HG03342 (cell line): ENCODE results near the gene DHX40.
"Not testable (repeated sequence)": the region's sequence is repeated elsewhere in the genome, so short reads cannot be mapped to it uniquely, and the experiment has no call there.

Source experiments
- ATAC-seq: cut with Tn5 transposase; IDR thresholded peaks from one replicate; pipeline ENCODE4 v1.9.1; 2021; ENCODE audit warnings: mild to moderate bottlenecking, moderate library complexity; ENCODE audit not compliant: unreplicated experiment

The DHX40 gene

DNA sequence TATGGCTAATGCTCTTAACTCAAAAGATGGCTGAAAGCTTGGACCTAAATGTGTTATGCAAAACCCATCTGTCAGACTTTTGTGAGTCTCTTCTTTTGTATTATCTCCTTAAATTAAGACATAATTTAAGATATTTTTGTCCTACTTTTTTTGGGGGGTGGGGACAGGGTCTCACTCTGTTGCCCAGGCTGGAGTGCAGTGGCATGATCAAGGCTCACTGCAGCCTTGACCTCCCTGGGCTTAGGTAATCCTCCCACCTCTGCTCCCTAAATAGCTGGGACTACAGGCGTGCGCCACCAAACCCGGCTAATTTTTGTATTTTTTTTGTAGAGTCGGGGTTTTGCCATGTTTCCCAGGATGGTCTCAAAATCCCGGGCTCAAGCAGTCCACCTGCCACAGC is 61.3 kb downstream of the DHX40 start:
- no peak for ATAC-seq

GRCh38 chr17:59627274-59627673 is 61.9 kb downstream of the DHX40 start:
- no peak for ATAC-seq

DNA sequence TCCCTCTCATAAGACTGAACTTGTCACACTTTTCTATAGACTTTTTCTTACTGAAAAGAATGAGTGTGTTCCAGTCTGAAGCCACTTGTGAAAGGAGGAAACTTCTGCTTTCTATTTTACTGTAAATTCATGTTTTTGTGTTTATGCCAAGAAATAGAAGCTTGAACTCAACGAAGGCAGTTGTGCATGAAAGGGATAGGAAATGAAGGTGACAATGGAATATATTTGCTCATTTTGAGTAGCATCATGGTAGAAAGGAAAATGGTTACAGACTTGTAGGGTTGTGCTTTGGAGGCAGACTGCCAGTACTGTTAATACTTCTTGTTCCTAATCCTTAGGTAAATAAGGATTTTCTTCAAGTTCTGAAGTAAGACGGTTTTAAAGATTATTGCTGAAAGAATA is 62.4 kb downstream of the DHX40 start:
- no peak for ATAC-seq

GRCh38 chr17:59629174-59629573 is 63.8 kb downstream of the DHX40 start:
- no peak for ATAC-seq

DNA sequence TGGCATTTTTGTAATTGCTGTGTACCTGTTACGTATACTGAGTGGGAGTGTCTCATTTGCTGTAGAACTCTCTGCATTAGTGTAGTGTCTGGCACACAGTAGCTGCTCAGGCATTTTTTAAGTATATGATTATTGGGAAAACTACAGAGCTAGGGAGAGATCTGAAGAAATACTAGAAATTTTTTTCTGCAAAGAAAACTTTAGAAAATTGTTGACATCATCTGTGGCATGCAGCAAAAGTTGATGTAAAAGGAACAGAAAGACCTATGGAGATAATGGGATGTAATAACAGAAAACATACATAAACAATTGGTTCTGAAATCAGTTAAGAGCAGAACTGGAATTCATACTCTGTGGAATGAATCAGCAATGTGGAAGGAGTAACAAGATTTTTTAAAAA is 65.9 kb downstream of the DHX40 start:
- ATAC-seq = no peak

DNA sequence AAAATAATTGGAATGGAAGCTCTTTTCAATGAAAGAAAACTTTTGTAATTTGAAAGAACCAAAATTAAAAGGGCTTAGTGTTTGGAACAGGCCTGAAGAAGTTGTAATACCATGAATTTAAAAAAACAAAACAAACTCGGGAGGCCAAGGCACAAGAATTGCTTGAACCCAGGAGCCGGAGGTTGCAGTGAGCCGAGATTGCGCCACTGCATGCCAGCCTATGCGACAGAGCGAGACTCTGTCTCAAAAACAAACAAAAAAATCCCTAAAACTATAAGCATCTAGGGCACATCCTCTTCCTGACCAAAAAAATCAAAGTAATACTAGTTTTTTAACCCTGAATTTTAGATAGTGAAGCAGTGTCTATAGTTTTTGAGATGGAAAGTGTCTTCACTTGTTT is 67.0 kb downstream of the DHX40 start:
- no peak for ATAC-seq

GRCh38 chr17:59633658-59634359 is 68.4 kb downstream of the DHX40 start:
- no peak for ATAC-seq

DNA sequence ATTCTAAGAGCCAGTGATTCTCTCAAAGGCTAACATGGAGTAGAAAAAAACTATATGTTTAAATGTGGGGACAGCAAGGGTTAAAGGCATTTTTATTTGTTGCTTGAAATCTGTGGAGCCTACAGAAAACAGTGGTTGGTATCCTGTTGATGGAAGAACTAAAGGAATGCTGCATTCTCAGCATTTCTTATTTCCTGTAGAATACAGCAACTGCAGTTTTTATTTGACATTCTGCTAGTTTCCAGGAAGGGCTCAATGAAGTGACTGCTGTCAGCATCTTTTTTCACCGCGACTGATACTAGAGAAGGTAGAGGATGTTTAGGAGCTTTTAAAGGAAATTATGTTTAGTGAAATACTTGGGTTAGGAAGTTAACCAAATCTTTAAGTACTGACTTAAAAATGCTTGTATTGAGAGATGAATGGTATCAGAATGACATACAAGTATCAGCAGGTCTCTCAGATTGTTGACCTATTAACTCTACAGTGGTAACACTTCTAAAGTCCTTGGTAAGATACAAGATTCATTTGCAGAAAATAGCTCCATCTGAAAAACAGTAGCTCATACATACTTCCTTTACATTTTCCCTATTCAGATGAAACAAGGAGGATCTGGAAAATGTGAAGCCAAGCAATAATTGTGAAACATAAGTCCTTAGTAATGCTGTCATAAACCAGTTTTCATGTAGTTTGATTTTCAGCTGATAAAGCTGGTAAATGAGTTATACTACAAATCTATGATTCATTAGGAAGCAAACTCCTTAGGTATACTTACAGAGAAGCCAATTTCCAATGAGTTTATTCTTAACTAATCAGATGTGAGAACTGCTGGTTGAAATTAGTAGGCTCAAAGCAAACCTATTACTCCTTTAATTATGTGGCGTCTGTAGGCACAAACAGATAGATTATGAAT is 69.5 kb downstream of the DHX40 start:
- no peak for ATAC-seq

- no peak for ATAC-seq
Measured at GRCh38 chr17:59637611-59638310, 72.4 kb downstream of the DHX40 start.

DNA sequence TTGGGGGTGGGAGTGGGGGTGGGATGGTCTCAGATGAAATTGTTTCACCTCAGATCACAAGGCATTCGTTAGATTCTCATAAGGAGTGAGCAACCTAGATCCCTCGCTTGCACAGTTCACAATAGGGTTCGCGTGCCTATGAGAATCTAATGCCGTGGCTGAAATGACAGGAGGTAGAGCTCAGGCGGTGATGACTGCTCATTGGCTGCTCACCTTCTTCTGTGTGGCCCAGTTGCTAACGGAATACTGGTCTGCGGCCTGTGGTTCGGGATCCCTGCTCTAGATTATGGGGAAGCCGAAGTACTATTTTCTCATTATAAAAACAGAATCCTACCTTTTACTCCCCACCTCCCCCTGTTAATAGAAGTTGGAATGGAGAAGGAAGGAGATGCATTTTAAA is 73.1 kb downstream of the DHX40 start:
- ATAC-seq = no peak

DNA sequence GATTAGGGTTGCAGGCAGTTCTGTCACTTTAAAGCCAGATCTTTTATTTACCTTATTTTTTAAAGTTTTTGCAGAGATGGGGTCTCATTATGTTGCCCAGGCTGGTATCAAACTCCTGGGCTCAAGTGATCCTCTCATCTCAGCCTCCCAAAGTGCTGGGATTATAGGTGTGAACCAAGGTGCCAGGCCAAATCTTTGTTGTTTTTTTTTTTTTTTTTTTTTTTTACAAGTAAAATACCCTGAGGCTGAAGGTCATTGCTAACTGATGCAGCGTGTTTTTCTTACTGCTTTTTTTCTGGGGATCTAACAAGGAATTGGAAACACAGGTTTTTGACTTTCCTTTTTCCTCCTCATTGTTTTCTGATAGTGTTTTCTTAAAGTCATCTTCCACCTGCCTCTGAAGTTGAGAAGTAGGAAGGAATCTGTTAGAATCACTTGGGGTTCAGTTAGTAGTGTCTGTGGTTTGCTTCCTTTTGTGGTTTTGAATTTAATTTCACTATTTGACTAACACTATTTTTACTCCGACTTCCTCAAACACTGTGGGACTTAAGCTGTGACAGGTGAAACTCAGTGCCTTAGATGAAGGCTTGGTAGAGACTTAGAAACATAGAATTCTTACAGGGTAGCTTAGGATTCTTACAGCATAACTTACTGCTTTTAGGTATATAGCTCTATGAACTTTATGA is 76.5 kb downstream of the DHX40 start:
- peak; percentile 88 for ATAC-seq

DNA sequence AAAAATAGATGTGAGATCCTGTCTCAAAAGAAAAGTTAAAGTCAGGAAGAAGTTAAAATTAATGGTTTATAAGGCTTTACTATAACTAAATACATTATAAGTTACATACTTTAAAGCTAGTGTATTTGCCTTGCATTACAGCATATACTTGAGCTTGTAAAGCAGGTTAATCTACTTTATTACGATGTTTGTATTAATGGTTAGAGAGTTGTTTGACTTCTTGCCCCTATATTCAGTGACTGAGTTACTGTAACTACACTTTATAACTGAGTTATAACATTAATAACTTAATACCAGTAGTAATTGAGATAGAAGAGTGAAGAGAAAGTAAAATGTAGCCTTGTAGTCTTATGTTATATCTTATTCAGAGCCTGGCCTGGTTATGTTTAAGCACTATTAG is 77.2 kb downstream of the DHX40 start:
- ATAC-seq = no peak

- no peak for ATAC-seq
Measured at GRCh38 chr17:59643159-59644140, 78.0 kb downstream of the DHX40 start.

DNA sequence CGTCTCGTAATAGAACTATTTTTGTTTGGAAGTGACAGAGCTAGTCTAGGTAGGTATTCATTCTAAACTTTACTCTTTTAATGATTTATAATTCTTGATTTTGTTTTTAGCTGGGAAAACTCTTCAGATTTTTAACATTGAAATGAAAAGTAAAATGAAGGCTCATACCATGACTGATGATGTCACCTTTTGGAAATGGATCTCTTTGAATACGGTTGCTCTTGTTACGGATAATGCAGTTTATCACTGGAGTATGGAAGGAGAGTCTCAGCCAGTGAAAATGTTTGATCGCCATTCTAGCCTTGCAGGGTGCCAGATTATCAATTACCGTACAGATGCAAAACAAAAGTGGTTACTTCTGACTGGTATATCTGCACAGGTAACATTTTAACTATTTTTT is 81.9 kb downstream of the DHX40 start:
- ATAC-seq = no peak

- no peak for ATAC-seq
Measured at GRCh38 chr17:59649886-59650285, 84.5 kb downstream of the DHX40 start.

DNA sequence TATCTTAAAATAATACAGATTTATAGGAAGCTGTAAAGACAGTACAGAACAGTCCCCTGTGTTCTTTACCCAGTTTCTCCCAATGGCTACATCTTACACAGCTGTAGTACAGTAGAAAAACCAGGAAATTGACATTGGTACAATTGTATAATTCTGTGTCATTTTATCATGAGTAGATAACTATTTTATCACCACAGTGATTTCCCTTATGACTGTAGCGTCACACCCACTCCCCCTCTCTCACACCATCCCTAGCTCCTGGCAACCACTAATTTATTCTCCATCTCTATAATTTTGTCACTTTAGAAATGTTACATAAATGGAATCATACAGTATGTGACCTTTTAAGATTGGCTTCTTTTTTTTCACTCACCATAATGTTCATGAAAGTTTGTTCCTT is 85.2 kb downstream of the DHX40 start:
- no peak for ATAC-seq

DNA sequence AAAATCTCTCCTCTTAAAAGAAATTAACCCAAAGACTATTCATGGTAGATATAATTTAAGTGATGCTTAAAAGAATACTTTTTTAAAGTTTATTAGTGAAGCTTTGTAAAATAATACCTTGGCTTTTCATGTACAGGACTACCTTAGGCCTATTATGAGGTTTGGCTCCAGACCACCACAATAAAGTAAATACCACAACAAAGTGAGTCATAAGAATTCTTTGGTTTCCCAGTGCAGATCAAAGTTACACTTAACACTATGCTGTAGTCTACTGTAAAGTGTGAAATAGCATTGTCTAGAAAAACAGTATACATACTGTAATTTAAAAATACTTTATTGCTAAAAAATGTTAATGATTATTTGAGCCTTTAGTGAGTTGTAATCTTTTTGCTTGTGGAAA is 85.9 kb downstream of the DHX40 start:
- ATAC-seq = no peak

- ATAC-seq = no peak
Measured at GRCh38 chr17:59652119-59652518, 86.7 kb downstream of the DHX40 start.

DNA sequence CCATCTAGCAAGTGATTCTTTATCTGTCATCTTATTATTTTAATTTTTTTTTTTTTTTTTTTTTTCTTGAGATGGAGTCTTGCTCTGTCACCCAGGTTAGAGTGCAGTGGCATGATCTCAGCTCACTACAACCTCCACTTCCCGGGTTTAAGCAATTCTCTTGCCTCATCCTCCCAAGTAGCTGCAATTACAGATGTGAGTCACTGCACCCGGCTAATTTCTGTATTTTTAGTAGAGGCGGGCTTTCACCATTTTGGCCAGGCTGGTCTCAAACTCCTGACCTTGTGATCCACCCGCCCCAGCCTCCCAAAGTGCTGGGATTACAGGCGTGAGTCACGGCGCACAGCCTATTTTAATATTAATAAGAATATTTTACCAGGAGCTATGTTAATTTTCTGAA is 91.2 kb downstream of the DHX40 start:
- not testable (repeated sequence) for ATAC-seq
